Neural progenitor cell (in vitro differentiated cells): ENCODE data around the gene EFNA3. TPM values are rescaled to one million over a fixed set of nuclear protein-coding genes. Genes with fewer than 3 reads are reported as not detected.
A peak's percentile ranks its signal among the peaks of the same experiment; 100 is the strongest.

Source experiments
- DNase-seq: peaks from one replicate; pipeline ENCODE4 v3.0.0-alpha.2; 2016; ENCODE audit warnings: low spot score
- H2AFZ ChIP-seq: fragments of 200-600 bp; sonication (generic); replicated peaks from 2 replicates; pipeline ENCODE4 v1.6.1; 2016; ENCODE audit warnings: antibody characterized with exemption
- H3F3A ChIP-seq: fragments of 200-600 bp; sonication (generic); 2 replicates; pipeline ENCODE4 v1.6.1; 2016; ENCODE audit warnings: antibody characterized with exemption, low read depth
- H3K27ac ChIP-seq: fragments of 200-600 bp; sonication (generic); 2 replicates; pipeline ENCODE4 v1.5.1; 2016; ENCODE audit warnings: mild to moderate bottlenecking
- H3K27me3 ChIP-seq: fragments of 200-600 bp; sonication (generic); 2 replicates; pipeline ENCODE4 v1.6.1; 2016; ENCODE audit warnings: mild to moderate bottlenecking, moderate library complexity
- H3K36me3 ChIP-seq: fragments of 200-600 bp; sonication (generic); 2 replicates; pipeline ENCODE4 v1.5.1; 2016
- H3K4me1 ChIP-seq: fragments of 200-600 bp; sonication (generic); 2 replicates; pipeline ENCODE4 v1.6.1; 2016; ENCODE audit warnings: mixed run types
- H3K4me2 ChIP-seq: fragments of 200-600 bp; sonication (generic); 2 replicates; pipeline ENCODE4 v1.6.1; 2016
- H3K4me3 ChIP-seq: fragments of 200-600 bp; sonication (generic); 2 replicates; pipeline ENCODE4 v1.5.1; 2016
- H3K79me2 ChIP-seq: fragments of 200-600 bp; sonication (generic); 2 replicates; pipeline ENCODE4 v1.6.1; 2016; ENCODE audit warnings: low read depth
- H3K9ac ChIP-seq: fragments of 200-600 bp; sonication (generic); 2 replicates; pipeline ENCODE4 v1.6.1; 2016
- H3K9me3 ChIP-seq: fragments of 200-600 bp; sonication (generic); 2 replicates; pipeline ENCODE4 v1.5.1; 2016; ENCODE audit warnings: low read depth
- H4K20me1 ChIP-seq: fragments of 200-600 bp; sonication (generic); 2 replicates; pipeline ENCODE4 v1.6.1; 2016; ENCODE audit warnings: low read depth
- H3K27ac Mint-ChIP-seq: 3 replicates; pipeline ENCODE4 v1.8.0; 2021; ENCODE audit warnings: mixed read lengths
- H3K27me3 Mint-ChIP-seq: 2 replicates; pipeline ENCODE4 v1.8.0; 2022; ENCODE audit warnings: low read depth, mild to moderate bottlenecking, inconsistent platforms, moderate library complexity, mixed read lengths; ENCODE audit not compliant: insufficient read depth
- H3K36me3 Mint-ChIP-seq: 3 replicates; pipeline ENCODE4 v1.8.0; 2021; ENCODE audit warnings: mixed read lengths
- H3K4me1 Mint-ChIP-seq: 3 replicates; pipeline ENCODE4 v1.8.0; 2021; ENCODE audit warnings: mixed read lengths
- H3K4me3 Mint-ChIP-seq: 3 replicates; pipeline ENCODE4 v1.8.0; 2021; ENCODE audit warnings: mild to moderate bottlenecking, moderate library complexity, mixed read lengths
- H3K9me3 Mint-ChIP-seq: 3 replicates; pipeline ENCODE4 v1.8.0; 2020; ENCODE audit warnings: mixed read lengths
- EZH2 ChIP-seq: fragments of 200-600 bp; sonication (generic); IDR thresholded peaks from 2 replicates; pipeline ENCODE4 v1.6.1; 2017; ENCODE audit warnings: antibody characterized with exemption, mild to moderate bottlenecking, moderate library complexity
- EZH2phosphoT487 ChIP-seq: fragments of 200-600 bp; sonication (generic); IDR thresholded peaks from 2 replicates; pipeline ENCODE4 v1.6.1; 2017; ENCODE audit warnings: antibody characterized with exemption
- total RNA-seq: library from RNA; depleted of rRNA; stranded (reverse); fragments of >200 nt; gene quantifications from 2 replicates; pipeline ENCODE4 v1.2.3, GENCODE V29; 2015; ENCODE audit warnings: low replicate concordance
- TF ChIP-seq, protein P1 (sequence below): fragments of 200-600 bp; sonication (generic); IDR thresholded peaks from 2 replicates; pipeline ENCODE4 v1.5.1; 2017; ENCODE audit warnings: antibody characterized with exemption, mild to moderate bottlenecking

The EFNA3 gene
- total RNA-seq, 1 donor from 2014 or later, result 4.0 TPM

DNA sequence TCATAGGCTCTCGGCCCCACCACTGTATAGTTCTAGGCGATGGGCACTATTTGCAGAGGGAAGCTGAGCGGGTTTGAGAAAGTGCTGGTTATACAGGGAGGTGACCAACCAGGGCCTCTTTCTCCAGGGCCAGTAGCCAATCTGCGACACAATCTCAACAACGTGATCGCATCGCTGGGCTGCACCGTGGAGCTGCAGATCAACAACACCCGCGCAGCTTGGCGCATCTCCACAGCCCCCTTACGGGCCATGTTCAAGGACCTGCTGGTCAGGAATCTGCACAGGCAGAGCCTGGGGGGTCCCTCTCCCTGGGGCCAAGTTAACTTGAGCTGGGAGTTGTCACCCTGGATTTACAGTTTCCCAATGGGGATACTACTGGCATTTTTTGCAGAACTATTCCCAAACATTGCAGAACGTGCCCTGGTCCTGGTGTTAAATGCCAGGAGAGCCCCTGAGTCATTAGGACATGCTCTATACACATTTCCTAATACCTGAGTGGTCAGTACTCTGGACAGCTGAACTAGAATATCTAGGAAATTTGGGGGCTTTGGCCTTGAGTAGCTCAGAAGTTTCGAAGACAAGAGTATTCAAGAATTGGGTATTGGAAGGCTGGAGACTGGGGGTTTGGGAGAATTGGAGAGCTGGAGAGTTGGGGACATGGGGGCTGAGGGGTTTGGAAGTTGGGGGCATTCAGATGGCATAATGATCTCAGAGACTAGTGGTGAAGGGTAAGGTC is 38.1 kb upstream of the EFNA3 start:
- H3K4me3 Mint-ChIP-seq, result no peak overlapping the region
- H3K9me3 Mint-ChIP-seq, result no peaks in the 10 kb centered on the region

GRCh38 chr1:155042789-155043188 is 35.8 kb upstream of the EFNA3 start:
- peaks cover 9% of the 10 kb centered on the region for H3K27me3 Mint-ChIP-seq
- peak overlapping the region; percentile 48 for H3K4me3 Mint-ChIP-seq
- no peak overlapping the region for H3K27ac ChIP-seq
- no peak overlapping the region for H3K27ac Mint-ChIP-seq
- peaks cover 3% of the 10 kb centered on the region for H3K4me1 ChIP-seq
- H3F3A ChIP-seq, result peaks cover under 1% of the 10 kb centered on the region
- H3K4me2 ChIP-seq, result no peak overlapping the region
- H3K36me3 Mint-ChIP-seq, result no peaks in the 10 kb centered on the region
- H3K9ac ChIP-seq, result no peak overlapping the region
- no peak overlapping the region for H3K4me3 ChIP-seq
- no peaks in the 10 kb centered on the region for H3K9me3 Mint-ChIP-seq
- no peaks in the 10 kb centered on the region for H3K36me3 ChIP-seq
- no peaks in the 10 kb centered on the region for H3K27me3 ChIP-seq
- H2AFZ ChIP-seq, result no peak overlapping the region
- H4K20me1 ChIP-seq, result no peaks in the 10 kb centered on the region
- peaks cover 30% of the 10 kb centered on the region for H3K4me1 Mint-ChIP-seq
- TF ChIP-seq EZH2, result no peak
- no peak for TF ChIP-seq EZH2phosphoT487
- TF ChIP-seq, protein P1, sequence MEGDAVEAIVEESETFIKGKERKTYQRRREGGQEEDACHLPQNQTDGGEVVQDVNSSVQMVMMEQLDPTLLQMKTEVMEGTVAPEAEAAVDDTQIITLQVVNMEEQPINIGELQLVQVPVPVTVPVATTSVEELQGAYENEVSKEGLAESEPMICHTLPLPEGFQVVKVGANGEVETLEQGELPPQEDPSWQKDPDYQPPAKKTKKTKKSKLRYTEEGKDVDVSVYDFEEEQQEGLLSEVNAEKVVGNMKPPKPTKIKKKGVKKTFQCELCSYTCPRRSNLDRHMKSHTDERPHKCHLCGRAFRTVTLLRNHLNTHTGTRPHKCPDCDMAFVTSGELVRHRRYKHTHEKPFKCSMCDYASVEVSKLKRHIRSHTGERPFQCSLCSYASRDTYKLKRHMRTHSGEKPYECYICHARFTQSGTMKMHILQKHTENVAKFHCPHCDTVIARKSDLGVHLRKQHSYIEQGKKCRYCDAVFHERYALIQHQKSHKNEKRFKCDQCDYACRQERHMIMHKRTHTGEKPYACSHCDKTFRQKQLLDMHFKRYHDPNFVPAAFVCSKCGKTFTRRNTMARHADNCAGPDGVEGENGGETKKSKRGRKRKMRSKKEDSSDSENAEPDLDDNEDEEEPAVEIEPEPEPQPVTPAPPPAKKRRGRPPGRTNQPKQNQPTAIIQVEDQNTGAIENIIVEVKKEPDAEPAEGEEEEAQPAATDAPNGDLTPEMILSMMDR, result no peak
- no peaks in the 10 kb centered on the region for H3K79me2 ChIP-seq
- no peak for DNase-seq
- H3K9me3 ChIP-seq, result no peaks in the 10 kb centered on the region

More for the DNA sequence above, 38.1 kb upstream of the EFNA3 start:
- Histone ChIP-seq H3K36me3 (no peaks in the 10 kb centered on the region), H3F3A (no peaks in the 10 kb centered on the region), H3K27me3 (no peaks in the 10 kb centered on the region), H3K79me2 (no peaks in the 10 kb centered on the region), H2AFZ (no peak overlapping the region), H3K4me3 (no peak overlapping the region), H3K4me2 (no peak overlapping the region), H3K9me3 (no peaks in the 10 kb centered on the region), H3K9ac (no peak overlapping the region), H3K4me1 (peaks cover 15% of the 10 kb centered on the region), H4K20me1 (no peaks in the 10 kb centered on the region), H3K27ac (no peak overlapping the region)
- peaks cover 28% of the 10 kb centered on the region for H3K4me1 Mint-ChIP-seq
- no peak for DNase-seq
- TF ChIP-seq, protein P1, result no peak
- no peak for TF ChIP-seq EZH2phosphoT487
- TF ChIP-seq EZH2, result no peak
- H3K27me3 Mint-ChIP-seq, result peaks cover 8% of the 10 kb centered on the region
- no peaks in the 10 kb centered on the region for H3K36me3 Mint-ChIP-seq
- no peak overlapping the region for H3K27ac Mint-ChIP-seq

GRCh38 chr1:155043301-155043702 is 35.3 kb upstream of the EFNA3 start:
- Histone ChIP-seq H3K4me1 (peaks cover 3% of the 10 kb centered on the region), H3K4me3 (no peak overlapping the region), H3K27me3 (no peaks in the 10 kb centered on the region), H3F3A (peaks cover 2% of the 10 kb centered on the region), H3K9me3 (no peaks in the 10 kb centered on the region), H3K79me2 (no peaks in the 10 kb centered on the region), H3K27ac (no peak overlapping the region), H2AFZ (no peak overlapping the region), H3K36me3 (no peaks in the 10 kb centered on the region), H3K4me2 (no peak overlapping the region), H3K9ac (no peak overlapping the region), H4K20me1 (no peaks in the 10 kb centered on the region)
- Mint-ChIP-seq H3K9me3 (no peaks in the 10 kb centered on the region), H3K4me1 (peaks cover 33% of the 10 kb centered on the region), H3K4me3 (no peak overlapping the region), H3K27ac (no peak overlapping the region), H3K36me3 (no peaks in the 10 kb centered on the region), H3K27me3 (peaks cover 9% of the 10 kb centered on the region)
- DNase-seq, result no peak
- TF ChIP-seq, protein P1, result no peak
- TF ChIP-seq EZH2 (no peak), EZH2phosphoT487 (no peak)
